ENCODE data around the gene FBXL16.

The FBXL16 gene

DNA sequence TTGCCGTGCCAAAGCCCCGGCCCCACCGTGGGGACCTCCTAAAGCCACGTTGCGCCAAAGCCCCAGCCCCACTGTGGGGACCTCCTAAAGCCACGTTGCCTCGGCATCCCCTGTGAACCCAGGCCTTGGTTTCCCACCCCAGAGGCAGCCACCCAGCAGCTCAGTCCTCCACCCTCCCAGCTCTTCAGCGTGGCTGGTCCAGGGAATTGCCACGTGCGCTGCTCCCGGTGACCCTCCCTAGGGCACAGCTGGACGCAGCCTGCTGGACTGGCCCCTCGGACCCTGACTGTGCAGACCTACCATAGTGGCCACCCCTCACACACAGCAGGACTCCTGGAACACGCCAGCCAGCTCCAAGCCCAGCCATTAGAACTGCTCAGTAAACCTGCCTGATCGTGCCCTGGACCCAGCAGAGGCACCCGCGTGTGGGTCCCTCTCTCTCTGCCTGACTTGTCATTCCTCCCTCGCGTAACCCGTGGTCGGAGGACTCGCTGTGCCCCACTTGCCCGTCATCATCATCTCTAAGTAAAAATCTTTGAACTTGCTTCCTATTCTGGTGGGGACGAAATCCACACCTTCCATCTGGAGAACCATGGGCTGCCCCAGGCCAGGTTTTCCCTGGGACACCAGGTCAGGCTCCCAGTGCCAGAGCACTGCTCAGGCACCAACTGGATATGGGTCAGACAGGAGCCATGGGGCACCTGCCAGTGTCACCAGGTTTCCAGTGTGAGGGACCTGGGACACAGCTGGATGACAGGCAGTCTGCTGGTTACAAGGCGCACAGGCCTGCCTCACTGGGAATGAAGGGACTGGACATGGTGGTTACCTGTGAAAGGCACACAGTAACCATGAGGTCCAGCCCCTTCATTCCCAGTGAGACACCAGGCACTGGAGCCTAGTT, 29.6 kb upstream of the FBXL16 start:
- TF ChIP-seq POLR2AphosphoS5 (IDR thresholded peaks at IDR 0.05; ENCODE audit: low read depth, low read length) (no peak), TAF1 (IDR thresholded peaks at IDR 0.05; ENCODE audit: low read depth, low read length) (no peak), POU2F2 (IDR thresholded peaks at IDR 0.05; ENCODE audit: low read depth, low read length) (no peak), SPI1 (IDR thresholded peaks at IDR 0.05; ENCODE audit: low read depth, low read length) (no peak), POLR2A (IDR thresholded peaks at IDR 0.05; ENCODE audit: low read depth, low read length) (no peak), PAX5 (IDR thresholded peaks at IDR 0.05; ENCODE audit: insufficient read depth, low read length, severe bottlenecking) (no peak)
- FAIRE-seq, result no peak
- no peak for DNase-seq (ENCODE audit: insufficient read length, low spot score)

DNA sequence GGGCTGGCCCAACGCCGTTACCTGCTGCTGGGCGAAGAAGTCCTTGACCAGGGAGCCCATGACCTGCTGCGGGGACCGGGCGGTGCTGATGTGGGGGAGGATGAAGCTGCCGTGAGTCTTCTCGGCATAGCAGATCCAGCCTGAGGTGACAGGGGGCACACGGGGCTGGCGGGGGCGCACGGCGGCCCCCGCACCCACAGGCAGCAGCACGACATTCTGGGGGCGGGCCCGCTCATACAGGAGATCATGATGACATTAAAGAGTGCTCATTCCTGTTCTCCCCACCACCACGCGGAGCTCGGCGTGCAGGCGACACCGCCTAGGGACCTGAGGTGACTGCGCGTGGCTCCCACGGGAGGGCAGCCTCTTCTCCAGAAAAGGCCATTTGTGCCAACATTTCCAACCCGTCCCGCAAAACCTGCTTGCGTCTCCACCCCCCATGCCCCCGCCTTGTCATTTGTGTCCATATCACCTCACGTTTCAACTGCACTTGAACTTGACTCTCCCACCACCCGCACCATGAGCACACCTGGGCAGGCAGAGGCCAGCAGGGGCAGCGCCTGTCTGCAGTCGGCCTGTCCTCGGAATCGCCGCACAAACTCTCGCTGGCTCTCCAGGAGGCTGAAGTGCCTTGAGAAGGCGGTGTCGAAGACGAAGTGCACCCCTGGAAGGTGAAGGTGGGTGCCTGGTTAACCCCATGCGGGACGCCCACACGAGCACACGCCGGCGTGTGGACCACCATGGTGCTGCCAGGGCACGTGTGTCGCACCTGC, 28.8 kb upstream of the FBXL16 start:
- DNase-seq (ENCODE audit: insufficient read length, low spot score), result no peak
- TF ChIP-seq POU2F2 (IDR thresholded peaks at IDR 0.05; ENCODE audit: low read depth, low read length) (no peak), POLR2A (IDR thresholded peaks at IDR 0.05; ENCODE audit: low read depth, low read length) (no peak)
- no peak for FAIRE-seq

DNA sequence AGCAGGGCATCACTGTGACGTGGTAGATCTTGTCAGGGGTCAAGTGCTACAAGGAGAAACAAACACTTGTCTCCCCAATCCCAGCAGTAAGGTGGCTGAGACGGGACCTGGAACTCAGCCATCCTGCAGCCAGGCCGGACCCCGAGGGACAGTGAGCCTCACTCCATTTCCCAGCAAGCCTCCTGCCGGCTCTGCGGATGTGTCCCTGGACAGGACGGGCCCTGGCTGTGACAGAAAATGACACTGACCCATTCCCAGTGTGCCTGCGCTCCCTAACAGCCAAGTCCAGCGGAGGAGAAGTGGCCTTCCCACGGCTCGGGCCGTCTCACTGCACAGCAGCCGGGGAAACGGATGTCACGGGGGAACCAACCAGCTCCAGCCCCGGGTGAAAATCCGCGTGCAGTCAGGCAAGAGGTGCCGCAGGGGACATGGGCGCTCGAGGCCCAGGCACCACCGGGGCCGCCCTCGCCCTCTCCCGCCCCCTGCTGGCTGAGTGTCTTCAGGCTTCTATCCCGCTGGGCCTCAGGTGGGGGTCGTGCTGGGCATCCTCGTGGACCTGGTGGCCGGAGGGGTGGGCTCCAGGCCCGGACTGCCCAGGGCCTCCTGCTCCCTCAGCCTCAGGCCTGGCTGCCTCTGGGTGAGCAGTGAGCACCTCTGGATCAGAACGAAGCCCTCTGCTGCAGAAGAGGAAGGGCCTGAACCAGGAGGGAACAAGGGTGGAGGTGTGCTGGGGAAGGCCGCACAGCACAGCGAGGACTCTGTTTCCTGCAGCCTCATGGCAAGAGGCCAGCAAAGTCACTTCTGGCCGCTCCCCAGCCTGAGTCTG, 28.0 kb upstream of the FBXL16 start:
- FAIRE-seq, result no peak
- DNase-seq (ENCODE audit: insufficient read length, low spot score), result no peak
- TF ChIP-seq TAF1 (IDR thresholded peaks at IDR 0.05; ENCODE audit: low read depth, low read length) (no peak), POU2F2 (IDR thresholded peaks at IDR 0.05; ENCODE audit: low read depth, low read length) (no peak), POLR2A (IDR thresholded peaks at IDR 0.05; ENCODE audit: low read depth, low read length) (no peak), PAX5 (IDR thresholded peaks at IDR 0.05; ENCODE audit: insufficient read depth, low read length, severe bottlenecking) (no peak), POLR2AphosphoS5 (IDR thresholded peaks at IDR 0.05; ENCODE audit: low read depth, low read length) (no peak), SPI1 (IDR thresholded peaks at IDR 0.05; ENCODE audit: low read depth, low read length) (no peak)

- DNase-seq (ENCODE audit: insufficient read length, low spot score) (no peak), FAIRE-seq (no peak)
- TF ChIP-seq TAF1 (IDR thresholded peaks at IDR 0.05; ENCODE audit: low read depth, low read length), result no peak
- TF ChIP-seq SPI1 (IDR thresholded peaks at IDR 0.05; ENCODE audit: low read depth, low read length), result no peak
- no peak for TF ChIP-seq POLR2AphosphoS5 (IDR thresholded peaks at IDR 0.05; ENCODE audit: low read depth, low read length)
- TF ChIP-seq POU2F2 (IDR thresholded peaks at IDR 0.05; ENCODE audit: low read depth, low read length), result no peak
- no peak for TF ChIP-seq POLR2A (IDR thresholded peaks at IDR 0.05; ENCODE audit: low read depth, low read length)
- TF ChIP-seq PAX5 (IDR thresholded peaks at IDR 0.05; ENCODE audit: insufficient read depth, low read length, severe bottlenecking), result no peak
Observed at GRCh38 chr16:732936-733335, 27.3 kb upstream of the FBXL16 start.

- TF ChIP-seq POLR2AphosphoS5 (IDR thresholded peaks at IDR 0.05; ENCODE audit: low read depth, low read length), result no peak
- no peak for TF ChIP-seq SPI1 (IDR thresholded peaks at IDR 0.05; ENCODE audit: low read depth, low read length)
- no peak for TF ChIP-seq TAF1 (IDR thresholded peaks at IDR 0.05; ENCODE audit: low read depth, low read length)
- no peak for TF ChIP-seq PAX5 (IDR thresholded peaks at IDR 0.05; ENCODE audit: insufficient read depth, low read length, severe bottlenecking)
- no peak for TF ChIP-seq POU2F2 (IDR thresholded peaks at IDR 0.05; ENCODE audit: low read depth, low read length)
- no peak for TF ChIP-seq POLR2A (IDR thresholded peaks at IDR 0.05; ENCODE audit: low read depth, low read length)
- no peak for DNase-seq (ENCODE audit: insufficient read length, low spot score)
- no peak for FAIRE-seq
Observed at GRCh38 chr16:732332-732731, 26.7 kb upstream of the FBXL16 start.

DNA sequence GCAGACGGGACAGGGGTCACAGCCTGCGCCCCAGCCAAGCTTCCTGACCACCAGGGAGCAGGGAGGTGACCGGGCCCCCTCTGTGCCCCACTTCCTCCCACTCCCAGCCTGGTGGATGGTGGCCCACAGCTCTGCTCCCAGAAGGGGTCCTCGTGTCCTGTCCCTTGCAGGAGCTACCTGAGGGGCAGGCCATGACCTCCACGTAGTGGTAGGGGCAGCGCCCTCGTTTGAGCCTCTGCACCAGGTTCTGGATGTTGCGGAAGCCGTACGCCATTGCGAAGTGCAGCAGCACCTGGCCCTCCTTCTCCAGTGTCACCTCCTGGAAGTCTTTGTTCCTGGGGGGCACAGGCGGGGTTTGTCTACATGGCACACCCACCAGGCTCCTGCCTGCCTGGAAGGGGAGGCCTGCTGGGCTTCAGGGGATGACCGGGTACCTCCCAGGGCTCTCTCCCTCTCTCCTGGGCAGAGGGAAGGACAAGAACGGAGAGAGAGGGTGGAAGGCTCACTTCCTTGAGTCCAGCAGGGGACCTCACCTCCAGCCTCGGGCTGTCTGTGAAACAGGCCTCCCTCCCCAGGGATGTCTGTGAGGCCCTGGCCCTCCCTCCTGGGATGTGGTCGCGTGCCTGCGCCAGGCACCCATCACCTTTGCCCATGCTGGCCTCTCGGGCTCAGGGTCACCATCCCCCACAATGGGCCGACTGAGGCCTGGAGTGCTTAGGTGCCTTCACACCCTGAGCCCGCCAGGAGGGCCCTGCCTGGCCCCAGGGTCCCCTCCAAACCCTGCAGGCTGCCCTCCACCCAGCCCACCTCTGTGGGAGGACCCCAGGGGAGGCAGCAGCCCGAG, 25.3 kb upstream of the FBXL16 start:
- DNase-seq (ENCODE audit: insufficient read length, low spot score) (no peak), FAIRE-seq (no peak)
- no peak for TF ChIP-seq POLR2AphosphoS5 (IDR thresholded peaks at IDR 0.05; ENCODE audit: low read depth, low read length)
- TF ChIP-seq POLR2A (IDR thresholded peaks at IDR 0.05; ENCODE audit: low read depth, low read length), result no peak
- TF ChIP-seq SPI1 (IDR thresholded peaks at IDR 0.05; ENCODE audit: low read depth, low read length), result no peak
- no peak for TF ChIP-seq POU2F2 (IDR thresholded peaks at IDR 0.05; ENCODE audit: low read depth, low read length)
- no peak for TF ChIP-seq PAX5 (IDR thresholded peaks at IDR 0.05; ENCODE audit: insufficient read depth, low read length, severe bottlenecking)
- TF ChIP-seq TAF1 (IDR thresholded peaks at IDR 0.05; ENCODE audit: low read depth, low read length), result no peak

GRCh38 chr16:729768-730665, 24.4 kb upstream of the FBXL16 start:
- no peak for TF ChIP-seq PAX5 (IDR thresholded peaks at IDR 0.05; ENCODE audit: insufficient read depth, low read length, severe bottlenecking)
- no peak for TF ChIP-seq POLR2AphosphoS5 (IDR thresholded peaks at IDR 0.05; ENCODE audit: low read depth, low read length)
- TF ChIP-seq SPI1 (IDR thresholded peaks at IDR 0.05; ENCODE audit: low read depth, low read length), result no peak
- TF ChIP-seq POLR2A (IDR thresholded peaks at IDR 0.05; ENCODE audit: low read depth, low read length), result no peak
- no peak for TF ChIP-seq POU2F2 (IDR thresholded peaks at IDR 0.05; ENCODE audit: low read depth, low read length)
- no peak for TF ChIP-seq TAF1 (IDR thresholded peaks at IDR 0.05; ENCODE audit: low read depth, low read length)
- DNase-seq (ENCODE audit: insufficient read length, low spot score), result no peak
- no peak for FAIRE-seq
